ENCODE measurements around the gene CLSTN2. TPM values are rescaled to one million over a fixed set of nuclear protein-coding genes. Genes with fewer than 3 reads are reported as not detected.

CLSTN2 gene
- total RNA-seq, 2 donors from 2014 or later, result 13.6 to 28.3 TPM

- no peak for DNase-seq (ENCODE audit: low spot score)
- Histone ChIP-seq H3K36me3 (no peaks in the 10 kb centered on the region), H3K27me3 (no peaks in the 10 kb centered on the region), H3K4me1 (no peaks in the 10 kb centered on the region), H3K27ac (no peak overlapping the region), H3K4me3 (no peak overlapping the region), H3K9me3 (no peaks in the 10 kb centered on the region)
- TF ChIP-seq CTCF (IDR thresholded peaks at IDR 0.05), result no peak
These were observed 213.0 kb downstream of the CLSTN2 start for GRCh38 chr3:140147965-140148490.

DNA sequence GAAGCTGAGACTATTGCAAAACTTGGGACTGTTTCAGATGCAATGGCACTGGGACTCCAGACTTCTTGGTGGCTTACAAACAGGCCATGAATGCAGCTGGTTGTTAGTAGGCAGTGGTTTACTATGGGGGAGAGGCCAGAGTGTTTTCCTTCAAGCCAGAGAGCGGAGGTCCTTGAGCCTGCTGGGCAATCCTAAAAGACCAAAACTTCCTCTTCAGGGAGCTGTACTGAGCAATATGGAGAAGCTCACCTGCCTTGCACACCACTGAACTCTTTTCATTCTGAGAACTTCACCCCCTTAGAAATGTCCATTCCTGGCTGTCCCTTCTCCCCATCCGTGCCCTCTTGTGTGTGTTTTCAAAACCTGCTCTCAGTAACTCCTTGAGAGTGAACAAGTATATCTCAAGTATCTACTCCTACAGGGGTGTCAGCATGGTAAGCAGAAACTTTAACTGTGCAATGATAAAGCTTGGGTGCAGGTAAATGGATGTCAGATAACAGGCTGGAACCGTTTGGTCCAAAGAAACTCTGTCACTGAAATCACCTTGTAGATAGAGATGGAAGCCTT, 213.9 kb downstream of the CLSTN2 start:
- no peak overlapping the region for H3K27ac ChIP-seq
- no peaks in the 10 kb centered on the region for H3K4me1 ChIP-seq
- no peak for DNase-seq (ENCODE audit: low spot score)
- no peaks in the 10 kb centered on the region for H3K36me3 ChIP-seq
- no peaks in the 10 kb centered on the region for H3K9me3 ChIP-seq
- no peaks in the 10 kb centered on the region for H3K27me3 ChIP-seq
- TF ChIP-seq CTCF (IDR thresholded peaks at IDR 0.05), result no peak
- H3K4me3 ChIP-seq, result no peak overlapping the region

DNA sequence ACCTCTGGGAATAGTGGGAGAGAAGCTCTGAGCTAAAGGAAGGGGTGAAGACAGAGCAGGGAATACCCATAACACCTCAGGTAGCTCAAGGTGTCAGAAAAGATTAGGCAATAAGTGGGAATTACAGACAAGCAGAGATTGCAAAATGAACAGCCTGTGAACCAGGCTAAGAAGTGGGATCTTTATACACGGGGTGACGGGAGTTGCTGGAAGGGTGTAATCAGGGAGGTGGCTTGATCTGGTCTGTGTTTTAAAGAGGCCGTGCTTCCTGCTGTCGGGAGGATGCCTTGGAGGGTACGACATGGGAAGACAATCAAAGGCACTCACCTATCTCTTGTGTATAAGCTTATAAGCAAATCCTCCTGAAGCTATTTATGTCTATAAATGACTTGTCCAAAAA, 216.3 kb downstream of the CLSTN2 start:
- Histone ChIP-seq H3K4me3 (no peak overlapping the region), H3K9me3 (no peaks in the 10 kb centered on the region), H3K27me3 (no peaks in the 10 kb centered on the region), H3K27ac (no peak overlapping the region), H3K36me3 (no peaks in the 10 kb centered on the region), H3K4me1 (no peaks in the 10 kb centered on the region)
- no peak for TF ChIP-seq CTCF (IDR thresholded peaks at IDR 0.05)
- DNase-seq (ENCODE audit: low spot score), result no peak

DNA sequence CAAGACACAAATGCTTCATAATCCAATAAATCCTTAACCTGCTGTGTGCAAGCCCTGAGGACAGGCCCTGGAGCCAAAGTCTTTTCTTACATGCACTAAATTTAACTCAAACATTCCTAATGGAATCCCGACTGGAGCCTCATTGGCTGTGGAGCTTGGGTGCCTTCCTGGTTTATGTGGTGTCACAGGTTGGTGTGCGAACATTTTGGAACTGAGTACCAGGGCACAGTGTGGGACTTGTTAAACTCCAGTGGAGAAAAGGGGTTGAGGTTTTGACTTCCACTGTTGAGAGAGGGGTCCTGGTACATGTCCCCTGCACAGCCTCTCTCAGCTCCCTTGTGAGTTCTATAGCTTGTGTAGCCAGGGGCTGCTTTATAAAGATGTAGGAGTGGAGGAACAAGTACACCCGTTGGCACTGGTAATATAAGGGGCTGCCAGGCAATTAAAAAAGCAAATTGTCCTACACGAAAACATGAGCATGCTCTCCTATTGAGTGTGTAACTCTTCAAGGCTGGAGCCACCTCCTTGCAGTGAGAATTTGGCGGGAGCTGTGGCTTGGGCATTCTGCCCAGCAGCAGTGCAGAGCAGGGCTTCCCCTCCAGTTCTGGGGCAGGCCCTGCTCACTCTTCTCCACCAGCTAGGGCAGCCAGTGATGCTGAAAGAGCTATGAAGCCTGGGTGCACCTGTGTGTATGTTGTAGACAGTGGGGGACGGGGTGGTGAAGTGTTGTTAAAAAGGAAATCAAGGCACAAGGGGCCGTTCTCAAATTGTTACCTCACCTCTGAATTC, 218.1 kb downstream of the CLSTN2 start:
- Histone ChIP-seq H3K27me3 (no peaks in the 10 kb centered on the region), H3K36me3 (no peaks in the 10 kb centered on the region), H3K4me3 (no peak overlapping the region), H3K27ac (no peak overlapping the region), H3K9me3 (no peaks in the 10 kb centered on the region), H3K4me1 (no peaks in the 10 kb centered on the region)
- TF ChIP-seq CTCF (IDR thresholded peaks at IDR 0.05), result no peak
- DNase-seq (ENCODE audit: low spot score), result no peak

DNA sequence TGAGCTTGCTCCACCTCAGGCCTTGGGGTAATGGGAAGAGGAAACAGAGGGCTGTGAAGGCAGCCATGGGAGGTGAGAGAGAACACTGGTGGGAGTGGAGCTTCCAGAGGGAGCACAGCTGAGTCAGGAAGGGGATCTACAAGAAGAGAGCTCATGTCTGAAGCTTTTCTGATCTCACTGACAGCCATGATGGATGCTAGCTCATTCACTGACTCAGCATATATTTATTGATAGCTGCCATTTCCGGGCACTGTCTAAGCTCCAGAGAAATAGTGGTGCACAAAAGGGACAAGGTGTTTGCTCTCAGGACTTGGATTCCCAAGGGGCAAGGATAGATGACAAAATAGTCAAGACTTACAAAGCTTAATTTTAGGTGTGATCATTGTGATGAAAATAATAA, 218.8 kb downstream of the CLSTN2 start:
- Histone ChIP-seq H3K27ac (no peak overlapping the region), H3K9me3 (no peaks in the 10 kb centered on the region), H3K36me3 (no peaks in the 10 kb centered on the region), H3K27me3 (no peaks in the 10 kb centered on the region), H3K4me3 (no peak overlapping the region), H3K4me1 (no peaks in the 10 kb centered on the region)
- no peak for DNase-seq (ENCODE audit: low spot score)
- TF ChIP-seq CTCF (IDR thresholded peaks at IDR 0.05), result no peak

All from right atrium auricular region (tissue), 2 donors.